HFFc6 (cell line): ENCODE results near the gene ZNF346. TPM values are rescaled to one million over a fixed set of nuclear protein-coding genes. Genes with fewer than 3 reads are reported as not detected.

Source experiments
- DNase-seq: peaks from one replicate; pipeline ENCODE4 v3.0.0-alpha.2; 2018
- H3K27ac Mint-ChIP-seq: 2 replicates; pipeline ENCODE4 v1.8.0; 2020; ENCODE audit warnings: mild to moderate bottlenecking, mixed read lengths
- H3K27me3 Mint-ChIP-seq: 2 replicates; pipeline ENCODE4 v1.8.0; 2021; ENCODE audit warnings: mild to moderate bottlenecking, moderate library complexity, mixed read lengths; ENCODE audit not compliant: insufficient read depth
- H3K36me3 Mint-ChIP-seq: 2 replicates; pipeline ENCODE4 v1.8.0; 2021; ENCODE audit warnings: low read depth, mixed read lengths
- H3K4me1 Mint-ChIP-seq: 2 replicates; pipeline ENCODE4 v1.8.0; 2020; ENCODE audit warnings: low read depth, mixed read lengths
- H3K4me3 Mint-ChIP-seq: 2 replicates; pipeline ENCODE4 v1.8.0; 2020; ENCODE audit warnings: mild to moderate bottlenecking, moderate library complexity, mixed read lengths
- H3K9me3 Mint-ChIP-seq: 2 replicates; pipeline ENCODE4 v1.8.0; 2020; ENCODE audit warnings: mild to moderate bottlenecking, mixed read lengths
- CTCF ChIP-seq: fragments of 200-600 bp; sonication (generic); IDR thresholded peaks from 2 replicates; pipeline ENCODE4 v1.5.0; 2021; ENCODE audit warnings: antibody characterized with exemption, mild to moderate bottlenecking
- total RNA-seq, 6 experiments: library from RNA; stranded (reverse); fragmentation: NEBNext Ultra II Directional; extraction: Animal tissue kit (Norgen Biotek cat#: 25700); gene quantifications; 2 replicates in 1 of 6; 3 replicates in 5 of 6; pipeline ENCODE4 v1.2.3, GENCODE V29; 2021

ZNF346 gene
- total RNA-seq, 6 experiments from 2014 or later = 11.2 to 15.1 (median 12.0) TPM

- TF ChIP-seq CTCF = no peak
- Mint-ChIP-seq H3K9me3 (no peaks in the 10 kb centered on the region), H3K27ac (peak overlapping the region; percentile 22; the same call in 1 of the 2 replicates), H3K4me1 (peaks cover 46% of the 10 kb centered on the region), H3K4me3 (no peak overlapping the region), H3K27me3 (peaks cover 2% of the 10 kb centered on the region), H3K36me3 (peaks cover 10% of the 10 kb centered on the region)
- DNase-seq = no peak
Measured at GRCh38 chr5:177130211-177131018, 107.9 kb downstream of the ZNF346 start.

Other genes with a start within 250 kb of the ZNF346 start
- not detected for gene UNC5A, start 212.1 kb upstream of the ZNF346 start, total RNA-seq
- not detected for gene HK3, start 123.3 kb upstream of the ZNF346 start, total RNA-seq
- gene UIMC1, start 15.9 kb upstream of the ZNF346 start, total RNA-seq = 10 to 100 TPM; 19.8 to 34.4 (median 23.6) TPM
- under 1 TPM in 5 of 6 experiments, not detected in 1; 0.14 to 0.53 (median 0.33) TPM for gene FGFR4, start 64.2 kb downstream of the ZNF346 start, total RNA-seq
- gene NSD1, start 111.1 kb downstream of the ZNF346 start, total RNA-seq = 10 to 100 TPM; 42.6 to 56.4 (median 48.4) TPM